Gastroesophageal sphincter (tissue), 3 donors: ENCODE measurements around the gene PDGFB.

Source experiments
- POLR2A ChIP-seq, 2 donors: fragments of 450-650 bp; IDR thresholded peaks; one replicate each; pipeline ENCODE4 v1.6.1; 2017; ENCODE audit warnings: antibody characterized with exemption in 2 of 2, mild to moderate bottlenecking in 2 of 2, moderate library complexity in 1 of 2
- TF ChIP-seq, protein P1 (sequence below), 4 experiments: fragments of 200-600 bp in 2 of 4; fragments of 450-650 bp in 2 of 4; sonication (generic) in 1 of 4; IDR thresholded peaks; one replicate each; pipeline ENCODE4 v1.5.1; 2017 to 2019; ENCODE audit warnings: antibody characterized with exemption in 4 of 4, mild to moderate bottlenecking in 2 of 4, moderate library complexity in 2 of 4

GRCh38 chr22:39243439-39244135 is 1.2 kb downstream of the PDGFB start:
- TF ChIP-seq, protein P1, sequence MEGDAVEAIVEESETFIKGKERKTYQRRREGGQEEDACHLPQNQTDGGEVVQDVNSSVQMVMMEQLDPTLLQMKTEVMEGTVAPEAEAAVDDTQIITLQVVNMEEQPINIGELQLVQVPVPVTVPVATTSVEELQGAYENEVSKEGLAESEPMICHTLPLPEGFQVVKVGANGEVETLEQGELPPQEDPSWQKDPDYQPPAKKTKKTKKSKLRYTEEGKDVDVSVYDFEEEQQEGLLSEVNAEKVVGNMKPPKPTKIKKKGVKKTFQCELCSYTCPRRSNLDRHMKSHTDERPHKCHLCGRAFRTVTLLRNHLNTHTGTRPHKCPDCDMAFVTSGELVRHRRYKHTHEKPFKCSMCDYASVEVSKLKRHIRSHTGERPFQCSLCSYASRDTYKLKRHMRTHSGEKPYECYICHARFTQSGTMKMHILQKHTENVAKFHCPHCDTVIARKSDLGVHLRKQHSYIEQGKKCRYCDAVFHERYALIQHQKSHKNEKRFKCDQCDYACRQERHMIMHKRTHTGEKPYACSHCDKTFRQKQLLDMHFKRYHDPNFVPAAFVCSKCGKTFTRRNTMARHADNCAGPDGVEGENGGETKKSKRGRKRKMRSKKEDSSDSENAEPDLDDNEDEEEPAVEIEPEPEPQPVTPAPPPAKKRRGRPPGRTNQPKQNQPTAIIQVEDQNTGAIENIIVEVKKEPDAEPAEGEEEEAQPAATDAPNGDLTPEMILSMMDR (IDR thresholded peaks at IDR 0.05), result no peak
- TF ChIP-seq POLR2A (IDR thresholded peaks at IDR 0.05), result no peak
